OCI-LY1 (cell line): Measurements from ENCODE around the gene ZMYM4.

Experiments
- CTCF ChIP-seq: fragments of 200-600 bp; sonication (generic), shearing (Covaris generic); IDR thresholded peaks from 2 replicates; pipeline ENCODE4 v1.5.1; 2017; ENCODE audit warnings: mild to moderate bottlenecking, antibody characterized with exemption, low read length, moderate library complexity, mixed read lengths
- EZH2 ChIP-seq: fragments of 200-600 bp; sonication (generic), shearing (Covaris generic); IDR thresholded peaks from 2 replicates; pipeline ENCODE4 v1.8.0; 2017; ENCODE audit warnings: borderline replicate concordance, mixed run types, mild to moderate bottlenecking, antibody characterized with exemption, low read length, moderate library complexity, mixed read lengths

- TF ChIP-seq CTCF (no peak; the same call in 1 of the 2 replicates), EZH2 (no peak)
Observed at GRCh38 chr1:35454616-35455015, 186.1 kb downstream of the ZMYM4 start.
